DND-41 (cell line): ENCODE results near the gene HOXA13.

ENCODE experiments used
- ATAC-seq: fragments of 200-7000 bp; cut with Tn5 transposase; 3 replicates; pipeline ENCODE4 v1.9.1; 2021; ENCODE audit warnings: low read depth; ENCODE audit not compliant: insufficient read depth
- DNase-seq: peaks from one replicate; pipeline ENCODE4 v3.0.0-alpha.2; 2020
- H2AFZ ChIP-seq: 2 replicates; pipeline ENCODE4 v1.6.0; 2012; ENCODE audit warnings: low read depth, low read length
- H3K27ac ChIP-seq: 2 replicates; pipeline ENCODE4 v1.5.1; 2012; ENCODE audit warnings: low read length, inconsistent platforms
- H3K27me3 ChIP-seq: fragments of 200-600 bp; sonication (generic); 2 replicates; pipeline ENCODE4 v1.6.0; 2012; ENCODE audit warnings: low read length, mild to moderate bottlenecking, inconsistent platforms; ENCODE audit not compliant: insufficient read depth, poor library complexity
- H3K36me3 ChIP-seq: 2 replicates; pipeline ENCODE4 v1.5.1; 2012; ENCODE audit warnings: low read length, inconsistent platforms; ENCODE audit not compliant: insufficient read depth
- H3K4me1 ChIP-seq: 2 replicates; pipeline ENCODE4 v1.5.1; 2012; ENCODE audit warnings: mild to moderate bottlenecking, low read length; ENCODE audit not compliant: insufficient read depth
- H3K4me2 ChIP-seq: 2 replicates; pipeline ENCODE4 v1.6.0; 2012; ENCODE audit warnings: mild to moderate bottlenecking, moderate library complexity, low read length, inconsistent platforms; ENCODE audit not compliant: insufficient read depth
- H3K4me3 ChIP-seq, 2 experiments: fragments of 200-600 bp in 1 of 2; shearing (Covaris generic) in 1 of 2; 2 replicates each; pipeline ENCODE4 v1.5.1; 2012 to 2016; ENCODE audit warnings: inconsistent platforms in 2 of 2, low read length in 2 of 2, mild to moderate bottlenecking in 2 of 2, low read depth in 1 of 2, moderate library complexity in 1 of 2
- H3K79me2 ChIP-seq: 2 replicates; pipeline ENCODE4 v1.6.0; 2012; ENCODE audit warnings: low read length, inconsistent platforms; ENCODE audit not compliant: insufficient read depth
- H3K9ac ChIP-seq: 2 replicates; pipeline ENCODE4 v1.6.0; 2012; ENCODE audit warnings: low read depth, mild to moderate bottlenecking, inconsistent platforms, low read length, moderate library complexity
- H3K9me3 ChIP-seq: 2 replicates; pipeline ENCODE4 v1.5.1; 2012; ENCODE audit warnings: low read length, moderate library complexity, mild to moderate bottlenecking, inconsistent platforms; ENCODE audit not compliant: insufficient read depth, severe bottlenecking
- H4K20me1 ChIP-seq: 2 replicates; pipeline ENCODE4 v1.6.0; 2012; ENCODE audit warnings: low read length; ENCODE audit not compliant: insufficient read depth
- CTCF ChIP-seq: IDR thresholded peaks from 2 replicates; pipeline ENCODE4 v1.5.1; 2012; ENCODE audit warnings: borderline replicate concordance, low read length, moderate library complexity, mild to moderate bottlenecking; ENCODE audit not compliant: poor library complexity, severe bottlenecking; ENCODE audit errors: extremely low read depth
- EZH2 ChIP-seq: IDR thresholded peaks from 3 replicates; pipeline ENCODE4 v1.6.1; 2012; ENCODE audit warnings: borderline replicate concordance, low read depth, mild to moderate bottlenecking, moderate library complexity, low read length, inconsistent platforms; ENCODE audit not compliant: severe bottlenecking

The HOXA13 gene

DNA sequence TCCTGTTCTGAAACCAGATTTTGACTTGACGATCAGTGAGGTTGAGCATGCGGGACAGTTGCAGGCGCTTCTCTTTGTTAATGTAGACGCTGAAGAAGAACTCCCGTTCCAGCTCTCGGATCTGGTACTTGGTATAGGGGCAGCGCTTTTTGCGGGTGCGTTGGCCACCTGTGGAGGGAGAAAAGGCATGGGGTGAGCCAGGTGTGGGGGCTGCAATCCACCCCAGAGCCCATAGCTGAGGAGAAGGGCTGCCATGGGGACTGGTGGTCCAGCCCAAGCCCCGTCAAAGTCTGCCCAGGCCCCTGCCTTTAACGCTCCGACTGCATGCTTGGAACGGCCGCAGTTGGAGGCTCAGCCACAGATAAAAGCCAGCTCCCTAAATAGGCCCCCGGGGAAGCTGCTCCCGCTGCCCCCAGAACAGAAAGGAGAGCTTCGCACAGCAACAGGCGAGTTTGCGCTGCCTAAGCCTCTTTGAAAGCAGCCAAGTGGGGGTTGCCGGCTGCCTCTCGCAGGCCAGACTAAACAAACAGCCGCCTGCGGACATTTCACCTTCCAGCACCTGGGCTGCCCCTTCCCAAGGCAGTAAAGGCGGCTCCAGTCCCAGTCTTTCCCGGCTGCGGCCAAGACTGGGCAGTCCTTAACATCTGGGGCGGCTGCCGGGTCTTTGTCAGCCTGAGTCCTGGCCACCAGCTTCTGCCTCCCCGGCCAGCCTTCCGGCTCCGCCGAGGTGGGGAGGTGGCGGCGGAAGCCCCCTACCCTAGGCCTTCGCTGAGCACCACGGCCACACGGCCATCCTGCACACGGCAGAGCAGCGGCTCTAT is 16.8 kb downstream of the HOXA13 start:
- DNase-seq (no peak), ATAC-seq (no peak)
- Histone ChIP-seq H2AFZ (no peak overlapping the region), H3K4me1 (peaks cover 8% of the 10 kb centered on the region), H3K27ac (no peak overlapping the region), H3K79me2 (no peaks in the 10 kb centered on the region), H3K27me3 (peaks cover 10% of the 10 kb centered on the region), H3K36me3 (no peaks in the 10 kb centered on the region), H3K4me2 (no peak overlapping the region), H3K9ac (no peak overlapping the region), H3K9me3 (no peaks in the 10 kb centered on the region), H4K20me1 (no peaks in the 10 kb centered on the region), H3K4me3 (no peak overlapping the region)
- TF ChIP-seq EZH2 (no peak), CTCF (no peak)

DNA sequence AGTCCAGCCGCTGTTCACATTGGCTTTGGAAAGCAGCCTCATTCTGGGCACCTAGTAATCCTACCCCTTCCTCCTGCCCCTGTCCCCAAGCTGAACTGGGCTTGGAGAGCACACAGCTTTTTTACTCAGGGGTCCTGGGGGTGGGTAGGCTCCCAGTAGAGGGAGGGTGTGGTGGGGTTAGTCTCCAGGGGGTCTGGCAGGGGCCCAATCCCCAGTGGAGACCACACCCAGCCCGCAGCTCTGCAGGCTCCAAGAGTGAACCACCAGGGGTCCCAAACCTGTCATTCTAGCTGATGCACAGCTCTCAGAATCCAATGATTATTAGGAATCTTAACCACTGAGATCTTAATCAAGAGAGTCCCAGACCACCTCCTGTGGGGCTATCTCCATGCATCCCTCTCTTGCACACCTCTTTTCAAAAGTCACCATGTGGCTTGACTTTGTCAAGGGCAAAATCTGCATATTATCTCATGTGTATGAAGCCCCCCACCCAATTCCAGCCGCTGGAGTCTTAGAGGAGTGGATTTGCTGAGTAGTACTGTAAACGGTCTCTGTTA is 17.5 kb downstream of the HOXA13 start:
- no peak overlapping the region for H2AFZ ChIP-seq
- no peaks in the 10 kb centered on the region for H3K79me2 ChIP-seq
- H3K4me1 ChIP-seq: peaks cover 1% of the 10 kb centered on the region
- H3K9me3 ChIP-seq: no peaks in the 10 kb centered on the region
- no peak for TF ChIP-seq EZH2
- H3K36me3 ChIP-seq: no peaks in the 10 kb centered on the region
- peaks cover 8% of the 10 kb centered on the region for H3K27me3 ChIP-seq
- no peak for DNase-seq
- no peak for ATAC-seq
- no peak overlapping the region for H3K4me3 ChIP-seq
- no peak overlapping the region for H3K9ac ChIP-seq
- no peak overlapping the region for H3K4me2 ChIP-seq
- no peaks in the 10 kb centered on the region for H4K20me1 ChIP-seq
- no peak overlapping the region for H3K27ac ChIP-seq

DNA sequence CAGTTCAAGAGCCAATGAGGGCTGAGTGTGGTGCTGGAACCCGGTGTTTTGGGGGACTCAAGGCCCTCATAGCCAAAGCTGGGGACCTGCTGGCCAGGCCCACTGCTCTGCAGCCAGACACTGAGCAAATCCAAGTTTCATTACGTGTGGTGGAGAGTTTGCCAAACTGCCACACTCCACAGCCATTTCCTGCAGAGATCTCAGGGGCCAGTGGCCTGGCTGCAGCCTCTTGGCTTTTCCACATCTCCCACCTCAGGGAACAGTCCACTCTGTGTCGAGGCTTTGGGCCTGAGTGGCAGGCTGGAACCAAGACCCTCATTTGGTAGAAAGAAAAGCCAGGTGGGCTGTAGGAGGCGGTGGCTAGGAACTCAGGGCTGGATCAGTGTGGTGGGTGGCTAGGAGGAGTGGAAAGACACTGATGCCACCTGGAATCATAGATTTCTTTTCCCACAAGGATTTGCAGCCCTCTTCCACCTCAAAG is 18.1 kb downstream of the HOXA13 start:
- no peaks in the 10 kb centered on the region for H3K4me1 ChIP-seq
- no peak overlapping the region for H3K9ac ChIP-seq
- no peak overlapping the region for H3K4me3 ChIP-seq
- no peaks in the 10 kb centered on the region for H3K9me3 ChIP-seq
- no peak overlapping the region for H3K27ac ChIP-seq
- no peaks in the 10 kb centered on the region for H3K36me3 ChIP-seq
- no peak overlapping the region for H2AFZ ChIP-seq
- no peaks in the 10 kb centered on the region for H4K20me1 ChIP-seq
- TF ChIP-seq CTCF (no peak), EZH2 (no peak)
- H3K27me3 ChIP-seq: peaks cover 8% of the 10 kb centered on the region
- no peak overlapping the region for H3K4me2 ChIP-seq
- no peaks in the 10 kb centered on the region for H3K79me2 ChIP-seq
- DNase-seq (no peak), ATAC-seq (no peak)
